A673 (cell line): ENCODE data around the gene TLR5. TPM values are rescaled to one million over a fixed set of nuclear protein-coding genes. Genes with fewer than 3 reads are reported as not detected.

ENCODE experiments used
- Bru-seq: library from RNA; stranded (reverse); fragments of 400-500 nt; gene quantifications from one replicate; lab custom pipeline; 2021; lab: Mats Ljungman, UMichigan
- BruChase-seq, 2 experiments: library from RNA; stranded (reverse); fragments of 400-500 nt; gene quantifications; one replicate each; lab custom pipeline; 2021; lab: Mats Ljungman, UMichigan
- BruUV-seq: library from RNA; stranded (reverse); fragments of 400-500 nt; replicated peaks from 2 replicates; lab custom pipeline; 2021; lab: Mats Ljungman, UMichigan
- CTCF ChIA-PET: fragments of 300-600 bp; sonication (Branson Sonifier 250); formaldehyde crosslinking; loops from one replicate; lab custom pipeline; 2022; ENCODE audit warnings: antibody characterized with exemption; lab: Charles Lee
- POLR2A ChIA-PET: fragments of 300-600 bp; sonication (Branson Sonifier 250); formaldehyde crosslinking; loops from one replicate; lab custom pipeline; 2022; ENCODE audit warnings: antibody characterized with exemption; ENCODE audit not compliant: low non-redundant PET; lab: Charles Lee
- DNase-seq: peaks from one replicate; pipeline ENCODE4 v3.0.0-alpha.2; 2015; ENCODE audit warnings: low spot score
- H3K27ac ChIP-seq: fragments of 200-600 bp; sonication (generic); 2 replicates; pipeline ENCODE4 v1.5.1; 2016; ENCODE audit warnings: mixed run types, low read depth, mild to moderate bottlenecking, mixed read lengths, antibody characterized with exemption, low read length; ENCODE audit not compliant: poor library complexity, severe bottlenecking
- H3K27me3 ChIP-seq: fragments of 200-600 bp; sonication (generic); replicated peaks from 2 replicates; pipeline ENCODE4 v1.6.1; 2017; ENCODE audit warnings: mixed run types, low read depth, mild to moderate bottlenecking, mixed read lengths, antibody characterized with exemption, low read length; ENCODE audit not compliant: insufficient read depth, poor library complexity
- H3K36me3 ChIP-seq: fragments of 200-600 bp; sonication (generic); 2 replicates; pipeline ENCODE4 v1.6.1; 2016; ENCODE audit warnings: mixed run types, mild to moderate bottlenecking, mixed read lengths, antibody characterized with exemption, low read length; ENCODE audit not compliant: insufficient read depth, poor library complexity, severe bottlenecking
- H3K4me1 ChIP-seq: fragments of 200-600 bp; sonication (generic); 2 replicates; pipeline ENCODE4 v1.6.1; 2017; ENCODE audit warnings: mixed run types, mild to moderate bottlenecking, mixed read lengths, antibody characterized with exemption, low read length; ENCODE audit not compliant: insufficient read depth, poor library complexity, severe bottlenecking
- H3K4me3 ChIP-seq: fragments of 200-600 bp; sonication (generic); 2 replicates; pipeline ENCODE4 v1.5.1; 2016; ENCODE audit warnings: low read depth, mixed run types, mild to moderate bottlenecking, mixed read lengths, low read length; ENCODE audit not compliant: poor library complexity, severe bottlenecking
- H3K9me3 ChIP-seq: fragments of 200-600 bp; sonication (generic); 2 replicates; pipeline ENCODE4 v1.6.1; 2016; ENCODE audit warnings: mixed run types, low read depth, mild to moderate bottlenecking, mixed read lengths, antibody characterized with exemption, low read length; ENCODE audit not compliant: poor library complexity, severe bottlenecking
- CTCF ChIP-seq: fragments of 300-800, 200-600 bp; sonication (generic); conservative IDR thresholded peaks from 2 replicates; pipeline ENCODE4 v1.5.1; 2017; ENCODE audit warnings: low read depth, mild to moderate bottlenecking, antibody characterized with exemption, low read length, moderate library complexity, mixed read lengths
- EZH2 ChIP-seq: fragments of 200-600 bp; sonication (generic); IDR thresholded peaks from 2 replicates; pipeline ENCODE4 v1.6.1; 2017; ENCODE audit warnings: borderline replicate concordance, low read depth, mild to moderate bottlenecking, mixed read lengths, antibody characterized with exemption, low read length; ENCODE audit not compliant: poor library complexity, severe bottlenecking
- intact Hi-C: fragments of 100-400 bp; cut with micrococcal nuclease; formaldehyde crosslinking; loops from one replicate; pipeline ENCODE4 v1.10.0; 2022; ENCODE audit not compliant: unreplicated experiment
- long read RNA-seq: library from polyadenylated mRNA; stranded (forward); transcript quantifications from one replicate; pipeline ENCODE4 v2.0.0, GENCODE V29; 2022
- total RNA-seq: library from RNA; stranded (reverse); gene quantifications from 2 replicates; pipeline ENCODE4 v1.2.3, GENCODE V29; 2021

The TLR5 gene
- total RNA-seq = 0.95 and 1.5 TPM in 2 replicates
- percentile 38 among the genes with signal in this experiment for Bru-seq, nascent RNA
- BruChase-seq, experiment 1, labeled RNA remaining after a 2-hour chase = percentile 36 among the genes with signal in this experiment
- BruChase-seq, experiment 2, labeled RNA remaining after a 6-hour chase = percentile 33 among the genes with signal in this experiment
- long read RNA-seq, partial matches to known transcripts = 0 of 4 reads
- long read RNA-seq, other reads (novel, unspliced or antisense) = 4 of 4 reads

- peak; percentile 84 for DNase-seq
- ChIA-PET POLR2A (no interaction called here), CTCF (interaction anchor here (1.0 to 2.3 kb wide), 2 partner anchors 9 to 404 kb away, joined by 3 to 16 read pairs; no protein-coding TSS in a partner anchor)
- BruUV-seq = no TSS peak
- TF ChIP-seq EZH2 (no peak), CTCF (peak; percentile 78)
- H3K9me3 ChIP-seq = peaks cover 3% of the 10 kb centered on the region
- peaks cover 15% of the 10 kb centered on the region for H3K4me1 ChIP-seq
- peak within 1 kb of the TSS; percentile 50 for H3K4me3 ChIP-seq
- no peaks in the 10 kb centered on the region for H3K27me3 ChIP-seq
- peak within 1 kb of the TSS; percentile 27 for H3K27ac ChIP-seq
- intact Hi-C loops = no loop called here
- H3K36me3 ChIP-seq = no peaks in the 10 kb centered on the region
These were observed at the start of gene TLR5 for GRCh38 chr1:223142795-223143536. Gene TLR5, minus strand, starts transcription at chr1:223143248. Its CDS starts 30,217 bp downstream, at chr1:223113031.

GRCh38 chr1:223189903-223190724 lies 47.1 kb upstream of the TLR5 start:
- intact Hi-C loops = no loop called here
- Histone ChIP-seq H3K4me3 (no peak overlapping the region), H3K9me3 (no peaks in the 10 kb centered on the region), H3K4me1 (no peaks in the 10 kb centered on the region), H3K27ac (no peak overlapping the region), H3K36me3 (no peaks in the 10 kb centered on the region), H3K27me3 (no peaks in the 10 kb centered on the region)
- ChIA-PET POLR2A (no interaction called here), CTCF (no interaction called here)
- BruUV-seq = no TSS peak
- TF ChIP-seq CTCF = no peak
- no peak for TF ChIP-seq EZH2
- no peak for DNase-seq

- no peak for DNase-seq
- H3K4me3 ChIP-seq = no peak overlapping the region
- H3K27ac ChIP-seq = no peak overlapping the region
- H3K27me3 ChIP-seq = no peaks in the 10 kb centered on the region
- POLR2A ChIA-PET = no interaction called here
- no peaks in the 10 kb centered on the region for H3K4me1 ChIP-seq
- no TSS peak for BruUV-seq
- CTCF ChIA-PET = no interaction called here
- no peak for TF ChIP-seq EZH2
- no peak for TF ChIP-seq CTCF
- no peaks in the 10 kb centered on the region for H3K9me3 ChIP-seq
- H3K36me3 ChIP-seq = no peaks in the 10 kb centered on the region
- intact Hi-C loops = no loop called here
These were observed 46.5 kb upstream of the TLR5 start for GRCh38 chr1:223189525-223189902.
